H9 (cell line): Measurements from ENCODE around the gene ZNF407. TPM values are rescaled to one million over a fixed set of nuclear protein-coding genes. Genes with fewer than 3 reads are reported as not detected.

Experiments used
- DNase-seq: peaks from one replicate; pipeline ENCODE4 v3.0.0-alpha.2; 2017
- H2AFZ ChIP-seq: one replicate; pipeline ENCODE4 v1.6.1; 2013; ENCODE audit warnings: mild to moderate bottlenecking, low read length, control low read depth, moderate library complexity
- H2AK5ac ChIP-seq: 2 replicates; pipeline ENCODE4 v1.6.1; 2013; ENCODE audit warnings: low read length, control low read depth, mixed read lengths; ENCODE audit not compliant: insufficient read length
- H2BK120ac ChIP-seq: one replicate; pipeline ENCODE4 v1.6.1; 2013; ENCODE audit warnings: low read depth, mild to moderate bottlenecking, low read length, control low read depth, inconsistent platforms; ENCODE audit not compliant: poor library complexity, severe bottlenecking
- H2BK12ac ChIP-seq: 2 replicates; pipeline ENCODE4 v1.6.1; 2013; ENCODE audit warnings: low read length, control low read depth, mixed read lengths, low read depth; ENCODE audit not compliant: insufficient read length
- H2BK15ac ChIP-seq: 2 replicates; pipeline ENCODE4 v1.6.1; 2013; ENCODE audit warnings: low read depth, low read length, control low read depth
- H2BK20ac ChIP-seq: one replicate; pipeline ENCODE4 v1.6.1; 2013; ENCODE audit warnings: low read depth, mild to moderate bottlenecking, low read length, control low read depth, inconsistent platforms; ENCODE audit not compliant: poor library complexity, severe bottlenecking
- H2BK5ac ChIP-seq: 2 replicates; pipeline ENCODE4 v1.6.1; 2013; ENCODE audit warnings: low read length, control low read depth, mixed read lengths; ENCODE audit not compliant: insufficient read length
- H3K14ac ChIP-seq: 2 replicates; pipeline ENCODE4 v1.6.1; 2013; ENCODE audit warnings: low read length, control low read depth; ENCODE audit not compliant: insufficient read depth
- H3K18ac ChIP-seq: 2 replicates; pipeline ENCODE4 v1.6.1; 2013; ENCODE audit warnings: low read depth, mild to moderate bottlenecking, mixed read lengths, low read length, control low read depth; ENCODE audit not compliant: insufficient read length
- H3K23ac ChIP-seq: 2 replicates; pipeline ENCODE4 v1.6.1; 2013; ENCODE audit warnings: low read length, control low read depth, mixed read lengths, low read depth; ENCODE audit not compliant: insufficient read length
- H3K23me2 ChIP-seq: 2 replicates; pipeline ENCODE4 v1.6.1; 2013; ENCODE audit warnings: low read depth, mild to moderate bottlenecking, mixed read lengths, low read length, control low read depth; ENCODE audit not compliant: insufficient read length, poor library complexity, severe bottlenecking
- H3K27ac ChIP-seq: 2 replicates; pipeline ENCODE4 v1.5.1; 2013; ENCODE audit warnings: low read length, control low read depth, mixed read lengths, low read depth; ENCODE audit not compliant: insufficient read length
- H3K27me3 ChIP-seq: 2 replicates; pipeline ENCODE4 v1.6.1; 2013; ENCODE audit warnings: low read length, control low read depth, inconsistent platforms; ENCODE audit not compliant: insufficient read depth
- H3K4ac ChIP-seq: 2 replicates; pipeline ENCODE4 v1.6.1; 2013; ENCODE audit warnings: low read depth, mild to moderate bottlenecking, control low read depth, inconsistent platforms, low read length, moderate library complexity
- H3K4me1 ChIP-seq: 2 replicates; pipeline ENCODE4 v1.6.1; 2013; ENCODE audit warnings: low read length, control low read depth, inconsistent platforms; ENCODE audit not compliant: insufficient read depth
- H3K4me2 ChIP-seq: 2 replicates; pipeline ENCODE4 v1.6.1; 2013; ENCODE audit warnings: low read length, control low read depth, mixed read lengths; ENCODE audit not compliant: insufficient read length, insufficient read depth
- H3K56ac ChIP-seq: 2 replicates; pipeline ENCODE4 v1.6.1; 2013; ENCODE audit warnings: low read depth, mild to moderate bottlenecking, mixed read lengths, low read length, control low read depth; ENCODE audit not compliant: insufficient read length
- H3K79me1 ChIP-seq: 2 replicates; pipeline ENCODE4 v1.6.1; 2013; ENCODE audit warnings: low read depth, mild to moderate bottlenecking, moderate library complexity, low read length, control low read depth, inconsistent platforms; ENCODE audit not compliant: insufficient read depth, poor library complexity, severe bottlenecking
- H3K79me2 ChIP-seq: 2 replicates; pipeline ENCODE4 v1.6.1; 2013; ENCODE audit warnings: low read length, control low read depth, inconsistent platforms; ENCODE audit not compliant: insufficient read depth
- H3K9ac ChIP-seq: 2 replicates; pipeline ENCODE4 v1.6.1; 2013; ENCODE audit warnings: low read length, control low read depth, mixed read lengths; ENCODE audit not compliant: insufficient read length; ENCODE audit errors: extremely low read depth
- H3K9me3 ChIP-seq: one replicate; pipeline ENCODE4 v1.6.1; 2013; ENCODE audit warnings: low read depth, low read length, inconsistent platforms; ENCODE audit not compliant: control insufficient read depth
- H3T11ph ChIP-seq: one replicate; pipeline ENCODE4 v1.6.1; 2013; ENCODE audit warnings: mild to moderate bottlenecking, low read length, control low read depth, inconsistent platforms
- H4K20me1 ChIP-seq: one replicate; pipeline ENCODE4 v1.6.1; 2013; ENCODE audit not compliant: control insufficient read depth, insufficient read length, insufficient read depth
- H4K5ac ChIP-seq: 2 replicates; pipeline ENCODE4 v1.6.1; 2013; ENCODE audit warnings: low read depth, mild to moderate bottlenecking, mixed read lengths, low read length, control low read depth; ENCODE audit not compliant: insufficient read length
- H4K8ac ChIP-seq: replicated peaks from 2 replicates; pipeline ENCODE4 v1.6.1; 2013; ENCODE audit warnings: low read length, control low read depth, mixed read lengths, low read depth; ENCODE audit not compliant: insufficient read length
- H4K91ac ChIP-seq: 2 replicates; pipeline ENCODE4 v1.6.1; 2013; ENCODE audit warnings: low read depth, mild to moderate bottlenecking, moderate library complexity, mixed read lengths, low read length, control low read depth; ENCODE audit not compliant: insufficient read length
- H3K27ac Mint-ChIP-seq, 3 experiments: 2 replicates in 2 of 3; 3 replicates in 1 of 3; pipeline ENCODE4 v1.8.0; 2020 to 2021; ENCODE audit warnings: mixed read lengths in 3 of 3, mild to moderate bottlenecking in 1 of 3, moderate library complexity in 1 of 3
- H3K27me3 Mint-ChIP-seq: 2 replicates; pipeline ENCODE4 v1.8.0; 2021; ENCODE audit warnings: low read depth, mild to moderate bottlenecking, moderate library complexity, mixed read lengths
- H3K36me3 Mint-ChIP-seq, 3 experiments: 2 replicates in 2 of 3; 3 replicates in 1 of 3; pipeline ENCODE4 v1.8.0; 2020 to 2021; ENCODE audit warnings: low read depth in 3 of 3, mixed read lengths in 3 of 3; ENCODE audit not compliant: insufficient read depth in 1 of 3
- H3K4me1 Mint-ChIP-seq, 2 experiments: 2 replicates each; pipeline ENCODE4 v1.8.0; 2020; ENCODE audit warnings: mixed read lengths in 2 of 2
- H3K4me3 Mint-ChIP-seq, 2 experiments: 2 replicates in 1 of 2; 3 replicates in 1 of 2; pipeline ENCODE4 v1.8.0; 2020 to 2021; ENCODE audit warnings: mild to moderate bottlenecking in 2 of 2, mixed read lengths in 2 of 2, moderate library complexity in 1 of 2
- H3K9me3 Mint-ChIP-seq, 2 experiments: 2 replicates in 1 of 2; 3 replicates in 1 of 2; pipeline ENCODE4 v1.8.0; 2020; ENCODE audit warnings: mild to moderate bottlenecking in 2 of 2, mixed read lengths in 2 of 2, moderate library complexity in 1 of 2
- CTCF ChIP-seq: fragments of 200-600 bp; sonication (generic); conservative IDR thresholded peaks from 3 replicates; pipeline ENCODE4 v1.8.0; 2021; ENCODE audit warnings: antibody characterized with exemption, mild to moderate bottlenecking
- WGBS: extraction: QIAGEN DNeasy Blood & Tissue Kit; methylation state at CpG from one replicate; pipeline ENCODE4 v1.1.7; 2013; ENCODE audit warnings: missing lambda C conversion rate, low lambda C conversion rate, mixed read lengths; ENCODE audit not compliant: insufficient read length; ENCODE audit errors: extremely low coverage; 5-methylcytosine and 5-hydroxymethylcytosine counted together
- total RNA-seq: library from RNA; stranded (reverse); gene quantifications from 2 replicates; pipeline ENCODE4 v1.2.1, GENCODE V29; 2021

The ZNF407 gene
- total RNA-seq, 1 experiment from 2014 or later, result 8.7 TPM

GRCh38 chr18:74834424-74835309 is 237.0 kb downstream of the ZNF407 start:
- Histone ChIP-seq H4K5ac (no peak overlapping the region), H2AFZ (no peak overlapping the region), H3K18ac (no peak overlapping the region), H3K14ac (no peak overlapping the region), H4K8ac (no peak overlapping the region), H3K23ac (no peak overlapping the region), H3T11ph (no peak overlapping the region), H3K4me1 (no peaks in the 10 kb centered on the region; the same call in 1 of the 2 replicates), H3K27me3 (no peaks in the 10 kb centered on the region), H2BK20ac (no peak overlapping the region), H2BK120ac (no peak overlapping the region), H4K20me1 (no peaks in the 10 kb centered on the region), H2AK5ac (no peak overlapping the region), H2BK5ac (no peak overlapping the region), H3K79me2 (no peaks in the 10 kb centered on the region), H3K4ac (no peak overlapping the region), H2BK12ac (no peak overlapping the region), H3K9me3 (no peaks in the 10 kb centered on the region), H4K91ac (no peak overlapping the region), H2BK15ac (no peak overlapping the region), H3K79me1 (no peaks in the 10 kb centered on the region), H3K56ac (no peak overlapping the region), H3K9ac (no peak overlapping the region), H3K23me2 (no peaks in the 10 kb centered on the region), H3K4me2 (no peak overlapping the region), H3K27ac (no peak overlapping the region)
- DNase-seq, result no peak
- Mint-ChIP-seq H3K27me3 (no peaks in the 10 kb centered on the region), H3K36me3 (no peaks in the 10 kb centered on the region), H3K4me1 (peaks cover 12 to 21% of the 10 kb centered on the region in 2 experiments), H3K4me3 (no peak overlapping the region), H3K27ac (peak overlapping the region in 1 of 3 experiments; percentile 16; a peak in 1 of 7 replicates), H3K9me3 (no peaks in the 10 kb centered on the region)
- TF ChIP-seq CTCF, result no peak
- no CpG with 5 or more reads among the region's 9 CpGs for WGBS
